ENCODE data around the gene CORO2A. TPM values are rescaled to one million over a fixed set of nuclear protein-coding genes. Genes with fewer than 3 reads are reported as not detected.

CORO2A gene
- total and polyA plus RNA-seq, 2 of the 13 experiments (the other 11 are each of a cell fraction or from before 2014, with no cell fraction given) = 14.4 to 15.3 TPM

- H3K4me3 ChIP-seq (replicated peaks in 1 of 3; ENCODE audit: insufficient read depth in 1 of 3, low read depth in 2 of 3, low read length in 3 of 3) = peak overlapping the region; percentile 81 to 98 (median 84)
- ATAC-seq (peak; percentile 10), DNase-seq (ENCODE audit: low spot score) (no peak), FAIRE-seq (no peak)
- no peaks in the 10 kb centered on the region for H3K36me3 ChIP-seq (replicated peaks in 1 of 2; ENCODE audit: control insufficient read depth in 1 of 2, insufficient read depth in 2 of 2, low read length in 2 of 2)
- no peaks in the 10 kb centered on the region for H3K9me3 ChIP-seq (ENCODE audit: low read length)
- no TSS peak for BruUV-seq (replicated peaks)
- in situ Hi-C loops (cut with HindIII; ENCODE audit: extremely low pct_ligation_motif_present, low pct_unique_long_range_greater_than_20kb) = loop anchor here (5.0 kb wide), 1 partner anchor 74 kb away; the partner anchor contains the start of gene TRIM14
- peak overlapping the region; percentile 79 for H3K9ac ChIP-seq (ENCODE audit: insufficient read depth, low read depth, low read length)
- peaks cover 44% of the 10 kb centered on the region for H3K4me1 ChIP-seq (ENCODE audit: insufficient read depth, low read length)
- intact Hi-C loops (cut with micrococcal nuclease; ENCODE audit: unreplicated experiment) = loop anchor here (2.0 to 5.0 kb wide), 3 partner anchors 14 to 114 kb away; no protein-coding TSS in a partner anchor
- peak overlapping the region; percentile 68 for H3K27ac ChIP-seq (ENCODE audit: extremely low read length, insufficient read depth, low read length)
- no peaks in the 10 kb centered on the region for H3K27me3 ChIP-seq (ENCODE audit: control insufficient read depth in 1 of 2, insufficient read depth in 2 of 2, low read length in 2 of 2)
- no peak overlapping the region for H2AFZ ChIP-seq (ENCODE audit: low read length)
- ChIA-PET CTCF (ENCODE audit: low intra/inter-chr PET ratio, low total read pairs) (no interaction called here), POLR2A (interaction anchor here (1.2 to 3.6 kb wide), 9 partner anchors 8 to 208 kb away, joined by 3 to 15 read pairs (median 5); partner anchors contain the start of genes ANP32B, NANS, TBC1D2 and TRIM14)
- no peaks in the 10 kb centered on the region for H4K20me1 ChIP-seq (ENCODE audit: insufficient read depth, low read length)
- H3K4me2 ChIP-seq (ENCODE audit: low read depth, low read length) = peak overlapping the region; percentile 85
- peaks cover 46% of the 10 kb centered on the region for H3K79me2 ChIP-seq (ENCODE audit: insufficient read depth, low read length)
- WGBS (ENCODE audit: low lambda C conversion rate) = 40% methylated on average over 2 of the region's 5 CpGs
- TF ChIP-seq PLSCR1 (CRISPR knock-in tag; IDR thresholded peaks at IDR 0.05; ENCODE audit: borderline replicate concordance) (no peak), ZNF878 (CRISPR knock-in tag; IDR thresholded peaks at IDR 0.05) (0 out of 2 replicates have a peak, but pooled peaks have one; percentile 5)
Observed at GRCh38 chr9:98191181-98191608, 1.2 kb downstream of the CORO2A start.

- H3K4me2 ChIP-seq (ENCODE audit: low read depth, low read length) = peak overlapping the region; percentile 85
- CTCF ChIA-PET (ENCODE audit: low intra/inter-chr PET ratio, low total read pairs) = no interaction called here
- BruUV-seq (replicated peaks) = no TSS peak
Observed at GRCh38 chr9:98190757-98191105, 1.7 kb downstream of the CORO2A start.

More at GRCh38 chr9:98190757-98191105, 1.7 kb downstream of the CORO2A start:
- no peaks in the 10 kb centered on the region for H4K20me1 ChIP-seq (ENCODE audit: insufficient read depth, low read length)
- in situ Hi-C loops (cut with HindIII; ENCODE audit: extremely low pct_ligation_motif_present, low pct_unique_long_range_greater_than_20kb) (loop anchor here (5.0 kb wide), 1 partner anchor 73 kb away; the partner anchor contains the start of gene TRIM14), intact Hi-C loops (cut with micrococcal nuclease; ENCODE audit: unreplicated experiment) (loop anchor here (2.0 to 5.0 kb wide), 3 partner anchors 14 to 113 kb away; no protein-coding TSS in a partner anchor)
- H3K79me2 ChIP-seq (ENCODE audit: insufficient read depth, low read length) = peaks cover 51% of the 10 kb centered on the region
- no peak for FAIRE-seq
- no peak overlapping the region for H3K9ac ChIP-seq (ENCODE audit: insufficient read depth, low read depth, low read length)
- no peaks in the 10 kb centered on the region for H3K9me3 ChIP-seq (ENCODE audit: low read length)
- H3K4me3 ChIP-seq (replicated peaks in 1 of 3; ENCODE audit: insufficient read depth in 1 of 3, low read depth in 2 of 3, low read length in 3 of 3) = peak overlapping the region in 1 of 3 experiments; percentile 98; a peak in 3 of 6 replicates
- H3K4me1 ChIP-seq (ENCODE audit: insufficient read depth, low read length) = peaks cover 44% of the 10 kb centered on the region
- H3K27me3 ChIP-seq (ENCODE audit: control insufficient read depth in 1 of 2, insufficient read depth in 2 of 2, low read length in 2 of 2) = no peaks in the 10 kb centered on the region
- POLR2A ChIA-PET = interaction anchor here (1.2 to 3.6 kb wide), 7 partner anchors 8 to 145 kb away, joined by 3 to 15 read pairs (median 5); partner anchors contain the start of genes NANS, TBC1D2 and TRIM14
- DNase-seq (ENCODE audit: low spot score) = no peak
- no peaks in the 10 kb centered on the region for H3K36me3 ChIP-seq (replicated peaks in 1 of 2; ENCODE audit: control insufficient read depth in 1 of 2, insufficient read depth in 2 of 2, low read length in 2 of 2)
- no peak overlapping the region for H3K27ac ChIP-seq (ENCODE audit: extremely low read length, insufficient read depth, low read length)
- TF ChIP-seq MEIS2 (CRISPR knock-in tag; IDR thresholded peaks at IDR 0.05) (no peak), SALL2 (CRISPR knock-in tag; IDR thresholded peaks at IDR 0.05) (no peak), ATF7 (IDR thresholded peaks at IDR 0.05) (no peak), ATF7 (CRISPR knock-in tag; IDR thresholded peaks at IDR 0.05) (no peak), TBP (CRISPR knock-in tag; IDR thresholded peaks at IDR 0.05) (no peak), SNAPC2 (CRISPR knock-in tag; IDR thresholded peaks at IDR 0.05) (no peak), SRSF9 (IDR thresholded peaks at IDR 0.05; ENCODE audit: borderline replicate concordance, insufficient read depth, low read depth, low read length, poor library complexity, severe bottlenecking) (no peak), ZNF878 (CRISPR knock-in tag; IDR thresholded peaks at IDR 0.05) (0 out of 2 replicates have a peak, but pooled peaks have one; percentile 18), TBX2 (CRISPR knock-in tag; IDR thresholded peaks at IDR 0.05; ENCODE audit: borderline replicate concordance) (0 out of 2 replicates have a peak, but pooled peaks have one; percentile 20), ZGPAT (CRISPR knock-in tag; IDR thresholded peaks at IDR 0.05) (no peak), ATF2 (CRISPR knock-in tag; IDR thresholded peaks at IDR 0.05) (0 out of 2 replicates have a peak, but pooled peaks have one; percentile 13)
- 31% methylated on average over 4 of the region's 5 CpGs for WGBS (ENCODE audit: low lambda C conversion rate)
- H2AFZ ChIP-seq (ENCODE audit: low read length) = no peak overlapping the region
- ATAC-seq = 0 out of 3 replicates have a peak, but pooled peaks have one; percentile 1

Measured in HepG2 (cell line).